ENCODE measurements around the gene CIITA.

The CIITA gene

GRCh38 chr16:10968498-10968897 is 91.5 kb downstream of the CIITA start:
- TF ChIP-seq CTCF (IDR thresholded peaks at IDR 0.05; ENCODE audit: low read length) (no peak), EZH2 (IDR thresholded peaks at IDR 0.05; ENCODE audit: borderline replicate concordance, low read length) (no peak)
- Histone ChIP-seq H3K9me3 (ENCODE audit: low read length) (no peaks in the 10 kb centered on the region), H3K27me3 (ENCODE audit: insufficient read depth, low read length) (no peaks in the 10 kb centered on the region), H3K4me2 (ENCODE audit: low read length) (no peak overlapping the region), H3K4me1 (ENCODE audit: insufficient read depth, low read length, severe bottlenecking) (peaks cover 25% of the 10 kb centered on the region), H3K9me2 (ENCODE audit: low read depth, low read length) (no peaks in the 10 kb centered on the region), H3K9ac (ENCODE audit: low read length) (no peak overlapping the region), H2AFZ (ENCODE audit: low read length) (no peak overlapping the region), H4K20me1 (ENCODE audit: insufficient read depth, low read length) (no peaks in the 10 kb centered on the region), H3K79me2 (ENCODE audit: insufficient read depth, low read length) (no peaks in the 10 kb centered on the region), H3K36me3 (ENCODE audit: insufficient read depth, low read length) (peaks cover 45% of the 10 kb centered on the region; the same call in 1 of the 2 replicates), H3K4me3 (ENCODE audit: low read depth, low read length, poor library complexity, severe bottlenecking) (no peak overlapping the region), H3F3A (ENCODE audit: insufficient read depth, low read length) (no peaks in the 10 kb centered on the region), H3K27ac (ENCODE audit: low read depth, low read length, poor library complexity, severe bottlenecking) (no peak overlapping the region)

GRCh38 chr16:10969615-10970014 is 92.6 kb downstream of the CIITA start:
- no peaks in the 10 kb centered on the region for H4K20me1 ChIP-seq (ENCODE audit: insufficient read depth, low read length)
- no peaks in the 10 kb centered on the region for H3K9me3 ChIP-seq (ENCODE audit: low read length)
- TF ChIP-seq EZH2 (IDR thresholded peaks at IDR 0.05; ENCODE audit: borderline replicate concordance, low read length) (no peak), CTCF (IDR thresholded peaks at IDR 0.05; ENCODE audit: low read length) (no peak)
- peaks cover 50% of the 10 kb centered on the region; the same call in 1 of the 2 replicates for H3K36me3 ChIP-seq (ENCODE audit: insufficient read depth, low read length)
- H3K9me2 ChIP-seq (ENCODE audit: low read depth, low read length), result no peaks in the 10 kb centered on the region
- no peaks in the 10 kb centered on the region for H3K27me3 ChIP-seq (ENCODE audit: insufficient read depth, low read length)
- H3K27ac ChIP-seq (ENCODE audit: low read depth, low read length, poor library complexity, severe bottlenecking), result no peak overlapping the region
- no peaks in the 10 kb centered on the region for H3K79me2 ChIP-seq (ENCODE audit: insufficient read depth, low read length)
- no peak overlapping the region for H2AFZ ChIP-seq (ENCODE audit: low read length)
- H3K4me2 ChIP-seq (ENCODE audit: low read length), result no peak overlapping the region
- peaks cover 16% of the 10 kb centered on the region for H3K4me1 ChIP-seq (ENCODE audit: insufficient read depth, low read length, severe bottlenecking)
- no peak overlapping the region for H3K9ac ChIP-seq (ENCODE audit: low read length)
- no peaks in the 10 kb centered on the region for H3F3A ChIP-seq (ENCODE audit: insufficient read depth, low read length)
- H3K4me3 ChIP-seq (ENCODE audit: low read depth, low read length, poor library complexity, severe bottlenecking), result no peak overlapping the region

GRCh38 chr16:10970065-10970464 is 93.1 kb downstream of the CIITA start:
- no peaks in the 10 kb centered on the region for H4K20me1 ChIP-seq (ENCODE audit: insufficient read depth, low read length)
- no peak overlapping the region for H3K4me2 ChIP-seq (ENCODE audit: low read length)
- TF ChIP-seq CTCF (IDR thresholded peaks at IDR 0.05; ENCODE audit: low read length), result no peak
- TF ChIP-seq EZH2 (IDR thresholded peaks at IDR 0.05; ENCODE audit: borderline replicate concordance, low read length), result no peak
- H2AFZ ChIP-seq (ENCODE audit: low read length), result no peak overlapping the region
- no peaks in the 10 kb centered on the region for H3K9me2 ChIP-seq (ENCODE audit: low read depth, low read length)
- peaks cover 50% of the 10 kb centered on the region; the same call in 1 of the 2 replicates for H3K36me3 ChIP-seq (ENCODE audit: insufficient read depth, low read length)
- no peak overlapping the region for H3K9ac ChIP-seq (ENCODE audit: low read length)
- no peaks in the 10 kb centered on the region for H3K9me3 ChIP-seq (ENCODE audit: low read length)
- H3F3A ChIP-seq (ENCODE audit: insufficient read depth, low read length), result no peaks in the 10 kb centered on the region
- H3K4me1 ChIP-seq (ENCODE audit: insufficient read depth, low read length, severe bottlenecking), result peaks cover 11% of the 10 kb centered on the region
- H3K79me2 ChIP-seq (ENCODE audit: insufficient read depth, low read length), result no peaks in the 10 kb centered on the region
- no peak overlapping the region for H3K4me3 ChIP-seq (ENCODE audit: low read depth, low read length, poor library complexity, severe bottlenecking)
- no peaks in the 10 kb centered on the region for H3K27me3 ChIP-seq (ENCODE audit: insufficient read depth, low read length)
- H3K27ac ChIP-seq (ENCODE audit: low read depth, low read length, poor library complexity, severe bottlenecking), result no peak overlapping the region
